Measurements from ENCODE around the gene LONP2. TPM values are rescaled to one million over a fixed set of nuclear protein-coding genes. Genes with fewer than 3 reads are reported as not detected.

Gene LONP2
- total RNA-seq, 1 experiment from 2014 or later = 48.5 TPM

- Histone ChIP-seq H3K4me1 (replicated peaks) (peaks cover 4% of the 10 kb centered on the region; the same call in 1 of the 2 replicates), H3K36me3 (peaks cover 35% of the 10 kb centered on the region), H3K27me3 (replicated peaks) (no peaks in the 10 kb centered on the region), H3K9me3 (replicated peaks) (no peaks in the 10 kb centered on the region), H3K4me3 (no peak overlapping the region), H3K27ac (no peak overlapping the region)
- no peak for DNase-seq (ENCODE audit: low read depth in 1 of 2, low spot score in 2 of 2)
Measured at GRCh38 chr16:48250520-48251278, 6.6 kb downstream of the LONP2 start.

GRCh38 chr16:48252013-48252412 lies 7.9 kb downstream of the LONP2 start:
- H3K36me3 ChIP-seq = peaks cover 42% of the 10 kb centered on the region
- H3K27me3 ChIP-seq (replicated peaks) = no peaks in the 10 kb centered on the region
- H3K27ac ChIP-seq = no peak overlapping the region
- H3K4me3 ChIP-seq = no peak overlapping the region
- no peaks in the 10 kb centered on the region for H3K4me1 ChIP-seq (replicated peaks)
- no peaks in the 10 kb centered on the region for H3K9me3 ChIP-seq (replicated peaks)
- no peak for DNase-seq (ENCODE audit: low read depth in 1 of 2, low spot score in 2 of 2)

DNA sequence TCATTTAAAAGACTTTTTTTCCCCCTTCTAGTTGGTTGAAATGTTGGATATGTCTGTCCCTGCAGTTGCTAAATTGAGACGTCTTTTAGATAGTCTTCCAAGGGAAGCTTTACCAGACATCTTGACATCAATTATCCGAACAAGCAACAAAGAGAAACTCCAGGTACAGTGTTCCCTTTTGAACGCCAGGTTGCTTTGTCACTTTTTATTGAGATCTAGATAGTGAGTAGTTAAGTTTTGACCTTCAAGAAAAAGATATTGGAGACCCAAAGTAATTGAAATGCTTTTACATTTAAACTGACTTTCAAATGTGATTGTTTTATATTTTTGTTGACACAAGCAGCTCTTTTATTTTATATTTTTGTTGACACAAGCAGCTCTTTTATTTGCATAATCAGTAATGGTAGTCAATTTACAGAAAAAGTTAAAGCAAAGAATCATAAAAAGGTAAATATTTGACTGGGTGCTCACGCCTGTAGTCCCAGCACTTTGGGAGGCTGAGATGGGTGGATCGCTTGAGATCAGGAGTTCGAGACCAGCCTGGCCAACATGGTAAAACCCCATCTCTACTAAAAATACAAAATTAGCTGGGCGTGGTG lies 12.6 kb downstream of the LONP2 start:
- Histone ChIP-seq H3K27ac (no peak overlapping the region), H3K9me3 (replicated peaks) (no peaks in the 10 kb centered on the region), H3K4me3 (no peak overlapping the region), H3K4me1 (replicated peaks) (no peaks in the 10 kb centered on the region), H3K36me3 (peaks cover 71% of the 10 kb centered on the region), H3K27me3 (replicated peaks) (no peaks in the 10 kb centered on the region)
- DNase-seq (ENCODE audit: low read depth in 1 of 2, low spot score in 2 of 2) = no peak

DNA sequence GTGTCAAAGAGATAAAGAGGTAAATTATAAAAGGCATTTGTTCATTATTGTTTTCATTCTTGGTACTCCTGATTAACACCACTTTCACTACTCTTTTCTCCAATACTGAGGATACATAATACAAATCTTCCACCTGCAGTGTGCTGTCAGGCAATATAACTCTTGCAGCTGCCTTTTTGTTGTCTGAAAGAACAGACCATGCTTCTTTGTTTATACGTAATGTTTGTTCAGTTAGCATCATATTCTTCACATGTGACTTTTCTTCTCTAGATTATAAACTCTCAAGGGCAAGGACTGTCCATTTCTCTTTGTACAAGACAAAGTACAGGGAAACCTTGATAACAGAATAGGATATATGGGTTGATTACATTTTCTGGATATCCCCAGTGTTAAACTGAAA lies 17.5 kb downstream of the LONP2 start:
- Histone ChIP-seq H3K36me3 (peaks cover 66% of the 10 kb centered on the region), H3K4me3 (no peak overlapping the region), H3K9me3 (replicated peaks) (no peaks in the 10 kb centered on the region), H3K27me3 (replicated peaks) (no peaks in the 10 kb centered on the region), H3K27ac (no peak overlapping the region), H3K4me1 (replicated peaks) (no peaks in the 10 kb centered on the region)
- DNase-seq (ENCODE audit: low read depth in 1 of 2, low spot score in 2 of 2) = no peak

DNA sequence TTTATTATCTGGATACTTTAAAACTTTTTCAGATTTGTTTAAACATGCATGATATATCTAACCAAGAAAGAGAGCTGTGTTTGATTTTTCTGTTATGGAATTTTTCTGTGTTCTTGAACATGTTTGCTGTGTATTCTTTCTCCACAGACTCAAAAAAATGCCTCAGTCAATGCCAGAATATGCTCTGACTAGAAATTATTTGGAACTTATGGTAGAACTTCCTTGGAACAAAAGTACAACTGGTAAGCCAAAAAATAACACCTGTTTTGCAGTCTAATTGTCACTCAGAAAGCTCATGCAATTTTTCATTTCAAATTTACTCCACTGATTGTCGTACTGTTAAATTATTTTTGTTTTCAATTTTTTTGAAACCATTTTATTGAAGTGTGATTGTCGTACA lies 18.5 kb downstream of the LONP2 start:
- DNase-seq (ENCODE audit: low read depth in 1 of 2, low spot score in 2 of 2) = no peak
- Histone ChIP-seq H3K9me3 (replicated peaks) (no peaks in the 10 kb centered on the region), H3K27ac (no peak overlapping the region), H3K27me3 (replicated peaks) (no peaks in the 10 kb centered on the region), H3K36me3 (peaks cover 62% of the 10 kb centered on the region), H3K4me1 (replicated peaks) (no peaks in the 10 kb centered on the region), H3K4me3 (no peak overlapping the region)

DNA sequence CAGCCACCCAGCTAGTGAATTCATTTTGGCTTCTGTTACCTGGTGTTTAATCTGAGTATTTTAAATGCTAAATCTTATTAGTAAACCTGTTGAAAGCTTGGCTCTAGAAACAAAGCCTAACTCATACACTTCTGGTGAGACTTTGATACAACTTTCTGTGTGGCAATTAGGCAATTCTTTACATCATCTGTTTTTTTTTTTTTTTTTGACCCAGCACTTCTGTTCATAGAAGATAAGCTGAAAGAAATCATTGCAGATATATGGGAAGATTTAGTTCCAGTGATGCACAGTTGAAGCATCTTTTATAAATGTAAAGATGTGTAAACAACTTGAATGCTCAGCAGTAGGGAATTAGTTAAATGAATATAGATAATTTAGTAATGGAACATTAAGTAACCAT lies 24.9 kb downstream of the LONP2 start:
- Histone ChIP-seq H3K36me3 (peaks cover 43% of the 10 kb centered on the region), H3K27ac (no peak overlapping the region), H3K9me3 (replicated peaks) (no peaks in the 10 kb centered on the region), H3K27me3 (replicated peaks) (no peaks in the 10 kb centered on the region), H3K4me3 (no peak overlapping the region), H3K4me1 (replicated peaks) (no peaks in the 10 kb centered on the region; the same call in 1 of the 2 replicates)
- DNase-seq (ENCODE audit: low read depth in 1 of 2, low spot score in 2 of 2) = no peak

GRCh38 chr16:48271728-48272127 lies 27.6 kb downstream of the LONP2 start:
- no peaks in the 10 kb centered on the region for H3K9me3 ChIP-seq (replicated peaks)
- no peak for DNase-seq (ENCODE audit: low read depth in 1 of 2, low spot score in 2 of 2)
- H3K4me1 ChIP-seq (replicated peaks) = peaks cover 12% of the 10 kb centered on the region
- no peak overlapping the region for H3K4me3 ChIP-seq
- peaks cover 30% of the 10 kb centered on the region for H3K36me3 ChIP-seq
- no peak overlapping the region for H3K27ac ChIP-seq
- no peaks in the 10 kb centered on the region for H3K27me3 ChIP-seq (replicated peaks)

- no peaks in the 10 kb centered on the region for H3K9me3 ChIP-seq (replicated peaks)
- peaks cover 12% of the 10 kb centered on the region for H3K4me1 ChIP-seq (replicated peaks)
- no peak overlapping the region for H3K4me3 ChIP-seq
- peaks cover 35% of the 10 kb centered on the region for H3K36me3 ChIP-seq
- H3K27ac ChIP-seq = no peak overlapping the region
- no peaks in the 10 kb centered on the region for H3K27me3 ChIP-seq (replicated peaks)
- no peak for DNase-seq (ENCODE audit: low read depth in 1 of 2, low spot score in 2 of 2)
Measured at GRCh38 chr16:48272837-48273421, 28.8 kb downstream of the LONP2 start.

- Histone ChIP-seq H3K27me3 (replicated peaks) (no peaks in the 10 kb centered on the region), H3K27ac (no peak overlapping the region), H3K9me3 (replicated peaks) (no peaks in the 10 kb centered on the region), H3K36me3 (peaks cover 41% of the 10 kb centered on the region), H3K4me1 (replicated peaks) (peaks cover 12% of the 10 kb centered on the region), H3K4me3 (no peak overlapping the region)
- DNase-seq (ENCODE audit: low read depth in 1 of 2, low spot score in 2 of 2) = no peak
Measured at GRCh38 chr16:48274476-48274875, 30.4 kb downstream of the LONP2 start.

GRCh38 chr16:48276102-48276501 lies 32.0 kb downstream of the LONP2 start:
- no peak overlapping the region for H3K27ac ChIP-seq
- peak in 1 of 2 experiments; percentile 39 for DNase-seq (ENCODE audit: low read depth in 1 of 2, low spot score in 2 of 2)

DNA sequence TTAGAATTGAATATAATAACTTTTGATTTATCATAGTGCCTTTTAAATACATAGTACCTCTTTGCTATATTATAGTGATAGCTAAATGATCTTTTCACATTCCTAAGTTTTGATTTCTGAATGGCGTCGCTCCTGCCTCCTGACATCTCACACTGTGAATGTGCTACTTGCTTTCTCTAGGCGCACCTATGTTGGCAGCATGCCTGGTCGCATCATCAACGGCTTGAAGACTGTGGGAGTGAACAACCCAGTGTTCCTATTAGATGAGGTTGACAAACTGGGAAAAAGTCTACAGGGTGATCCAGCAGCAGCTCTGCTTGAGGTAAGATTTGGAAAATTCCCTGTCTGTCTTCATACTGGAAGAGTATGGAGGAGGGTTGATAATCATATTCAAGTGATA lies 33.1 kb downstream of the LONP2 start:
- H3K27ac ChIP-seq = no peak overlapping the region
- H3K36me3 ChIP-seq = peaks cover 34% of the 10 kb centered on the region
- no peaks in the 10 kb centered on the region for H3K9me3 ChIP-seq (replicated peaks)
- H3K4me3 ChIP-seq = no peak overlapping the region
- H3K27me3 ChIP-seq (replicated peaks) = no peaks in the 10 kb centered on the region
- DNase-seq (ENCODE audit: low read depth in 1 of 2, low spot score in 2 of 2) = no peak
- peaks cover 12% of the 10 kb centered on the region for H3K4me1 ChIP-seq (replicated peaks)

More at GRCh38 chr16:48276102-48276501, 32.0 kb downstream of the LONP2 start:
- no peaks in the 10 kb centered on the region for H3K9me3 ChIP-seq (replicated peaks)
- H3K4me3 ChIP-seq = no peak overlapping the region
- peaks cover 12% of the 10 kb centered on the region for H3K4me1 ChIP-seq (replicated peaks)
- no peaks in the 10 kb centered on the region for H3K27me3 ChIP-seq (replicated peaks)
- H3K36me3 ChIP-seq = peaks cover 38% of the 10 kb centered on the region

DNA sequence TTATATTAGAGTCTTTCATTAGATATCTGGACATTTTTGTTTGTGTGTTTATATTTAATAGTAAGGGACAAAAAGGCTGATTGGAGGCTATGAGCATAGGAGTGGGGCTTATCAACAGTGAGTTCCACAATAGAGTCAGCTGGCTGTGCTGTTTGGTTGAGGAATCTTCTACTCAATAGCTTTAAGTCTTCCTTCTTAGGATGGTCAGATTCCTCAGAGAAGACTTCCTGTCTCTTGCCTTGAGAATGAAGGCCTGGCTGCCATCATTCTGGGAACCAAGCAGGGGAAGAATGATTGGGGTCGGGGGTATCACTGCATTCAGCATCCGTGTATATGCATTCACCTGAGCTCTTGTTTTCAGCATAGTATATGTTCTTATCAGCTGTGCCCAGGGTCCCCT lies 35.1 kb downstream of the LONP2 start:
- peaks cover 12% of the 10 kb centered on the region for H3K4me1 ChIP-seq (replicated peaks)
- H3K27ac ChIP-seq = no peak overlapping the region
- no peaks in the 10 kb centered on the region for H3K9me3 ChIP-seq (replicated peaks)
- H3K36me3 ChIP-seq = peaks cover 38% of the 10 kb centered on the region
- H3K27me3 ChIP-seq (replicated peaks) = no peaks in the 10 kb centered on the region
- DNase-seq (ENCODE audit: low read depth in 1 of 2, low spot score in 2 of 2) = no peak
- no peak overlapping the region for H3K4me3 ChIP-seq

GRCh38 chr16:48280546-48280945 lies 36.4 kb downstream of the LONP2 start:
- Histone ChIP-seq H3K4me1 (replicated peaks) (peaks cover 11% of the 10 kb centered on the region), H3K27me3 (replicated peaks) (no peaks in the 10 kb centered on the region), H3K4me3 (no peak overlapping the region), H3K36me3 (peaks cover 50% of the 10 kb centered on the region), H3K27ac (no peak overlapping the region), H3K9me3 (replicated peaks) (no peaks in the 10 kb centered on the region)
- no peak for DNase-seq (ENCODE audit: low read depth in 1 of 2, low spot score in 2 of 2)

DNA sequence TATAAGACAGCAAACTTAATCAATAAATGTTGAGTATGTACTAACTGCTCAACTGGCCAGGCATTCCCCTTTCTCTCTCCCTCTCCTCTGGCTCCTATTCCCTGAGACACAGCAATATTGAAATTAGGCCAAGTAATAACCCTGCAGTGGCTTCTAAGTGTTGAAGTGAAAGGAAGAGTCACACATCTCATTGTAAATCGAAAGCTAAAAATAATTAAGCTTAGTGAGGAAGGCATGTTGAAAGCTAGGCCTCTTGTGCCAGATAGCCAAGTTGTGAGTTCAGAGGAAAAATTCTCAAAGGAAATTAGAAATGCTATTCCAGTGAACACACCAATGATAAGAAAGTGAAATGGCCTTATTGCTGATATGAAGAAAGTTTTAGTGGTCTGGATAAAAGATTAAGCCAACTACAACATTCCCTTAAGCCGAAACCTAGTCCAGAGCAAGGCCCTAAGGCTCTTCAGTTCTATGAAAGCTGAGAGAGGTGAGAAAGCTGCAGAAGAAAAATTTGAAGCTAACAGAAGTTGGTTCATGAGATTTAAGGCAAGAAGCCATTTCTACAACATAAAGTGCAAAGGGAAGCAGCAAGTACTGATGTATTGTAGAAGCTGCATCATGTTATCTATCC lies 38.6 kb downstream of the LONP2 start:
- H3K9me3 ChIP-seq (replicated peaks) = peaks cover 8% of the 10 kb centered on the region; the same call in 1 of the 2 replicates
- H3K27me3 ChIP-seq (replicated peaks) = no peaks in the 10 kb centered on the region
- H3K4me3 ChIP-seq = no peak overlapping the region
- H3K4me1 ChIP-seq (replicated peaks) = no peaks in the 10 kb centered on the region
- DNase-seq (ENCODE audit: low read depth in 1 of 2, low spot score in 2 of 2) = no peak
- no peak overlapping the region for H3K27ac ChIP-seq
- H3K36me3 ChIP-seq = peaks cover 58% of the 10 kb centered on the region

Data from SJSA1 (cell line).